Activated CD4-positive, alpha-beta T cell treated with anti-CD3 and anti-CD28 coated beads, Interleukin-2, amount 50 U/mL, for 4 hours (primary cell): Measurements from ENCODE around the gene HSPA1L.
A peak's percentile ranks its signal among the peaks of the same experiment; 100 is the strongest.

Experiments
- DNase-seq, 2 experiments: peaks; one replicate each; pipeline ENCODE4 v3.0.0-alpha.2; 2020

HSPA1L gene

GRCh38 chr6:31781244-31782125, 33.6 kb downstream of the HSPA1L start:
- DNase-seq = no peak

DNA sequence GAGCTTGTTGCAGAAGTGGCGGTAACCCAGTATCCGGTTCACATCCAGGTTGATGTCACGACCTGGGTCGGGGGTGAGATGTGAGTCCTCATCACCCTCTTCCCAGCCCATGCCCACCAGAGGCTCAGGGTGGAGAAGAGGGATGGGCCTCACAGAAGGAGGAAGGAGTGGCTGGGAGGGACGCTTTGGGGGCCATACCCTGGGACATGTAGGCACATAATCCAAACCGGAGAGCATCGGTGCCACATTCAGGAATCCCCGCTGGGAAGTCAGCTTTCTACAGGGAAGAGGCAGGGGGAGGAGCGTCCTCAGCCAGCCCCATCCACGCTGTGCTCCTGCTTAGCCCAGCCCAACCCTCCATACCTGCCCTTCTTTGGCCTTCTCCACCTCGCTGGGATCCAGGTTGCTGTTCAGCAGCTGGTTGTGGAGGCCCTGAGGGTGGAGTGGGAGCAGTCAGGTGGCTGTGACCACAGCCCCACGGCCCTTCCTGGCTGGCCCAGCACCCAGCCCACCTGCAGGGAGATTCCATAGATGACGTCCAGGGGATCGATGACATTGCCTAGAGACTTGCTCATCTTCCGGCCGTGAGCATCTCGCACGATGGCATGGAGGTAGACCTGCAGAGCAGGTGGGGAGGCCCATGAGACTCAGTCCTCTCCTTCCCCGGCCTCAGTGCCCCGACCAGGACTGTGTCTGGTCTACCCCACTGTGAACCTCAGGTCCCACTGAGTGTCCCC, 34.4 kb downstream of the HSPA1L start:
- no peak for DNase-seq

DNA sequence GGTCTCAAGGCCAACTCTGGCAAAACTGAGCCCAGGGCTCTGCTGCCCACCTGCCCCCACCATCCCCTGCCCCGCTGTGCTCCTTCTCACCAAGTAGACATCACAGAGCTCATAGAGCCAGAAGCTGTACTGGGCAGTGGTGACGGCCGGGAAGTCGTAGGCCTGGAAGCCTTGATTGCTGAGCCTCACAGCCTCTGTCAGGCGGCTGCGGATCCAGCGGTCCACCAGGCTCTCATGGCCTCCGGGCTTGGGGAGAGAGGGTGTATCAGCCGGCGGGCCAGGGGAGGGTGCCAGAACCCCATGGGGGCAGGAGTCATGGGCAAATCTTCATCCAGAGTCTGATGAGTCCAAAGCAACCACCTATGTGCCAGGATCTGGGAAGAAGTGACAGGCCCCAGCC, 35.2 kb downstream of the HSPA1L start:
- no peak for DNase-seq

- DNase-seq = no peak
These were observed 35.8 kb downstream of the HSPA1L start for GRCh38 chr6:31778999-31779885.

DNA sequence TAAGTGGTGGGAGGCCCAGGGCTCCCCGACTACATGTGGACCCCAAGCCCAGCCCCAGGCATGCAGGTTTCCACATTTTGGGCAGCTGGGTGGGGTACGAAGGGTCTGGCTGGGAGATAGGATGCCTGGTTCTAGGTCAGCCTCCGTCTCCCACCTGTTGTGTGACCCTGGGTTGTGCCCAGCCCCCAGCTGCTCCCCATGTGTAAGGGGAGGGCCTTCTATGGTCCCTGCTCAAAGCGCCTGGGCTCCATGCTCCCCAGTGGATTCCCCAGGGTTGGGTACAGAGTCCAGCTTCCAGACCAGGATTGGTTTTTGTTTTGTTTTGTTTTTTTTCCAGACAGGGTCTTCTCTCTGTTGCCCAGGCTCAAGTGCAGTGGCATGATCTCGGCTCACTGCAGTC, 36.9 kb downstream of the HSPA1L start:
- DNase-seq = no peak

GRCh38 chr6:31777667-31778050, 37.4 kb downstream of the HSPA1L start:
- DNase-seq = no peak

DNA sequence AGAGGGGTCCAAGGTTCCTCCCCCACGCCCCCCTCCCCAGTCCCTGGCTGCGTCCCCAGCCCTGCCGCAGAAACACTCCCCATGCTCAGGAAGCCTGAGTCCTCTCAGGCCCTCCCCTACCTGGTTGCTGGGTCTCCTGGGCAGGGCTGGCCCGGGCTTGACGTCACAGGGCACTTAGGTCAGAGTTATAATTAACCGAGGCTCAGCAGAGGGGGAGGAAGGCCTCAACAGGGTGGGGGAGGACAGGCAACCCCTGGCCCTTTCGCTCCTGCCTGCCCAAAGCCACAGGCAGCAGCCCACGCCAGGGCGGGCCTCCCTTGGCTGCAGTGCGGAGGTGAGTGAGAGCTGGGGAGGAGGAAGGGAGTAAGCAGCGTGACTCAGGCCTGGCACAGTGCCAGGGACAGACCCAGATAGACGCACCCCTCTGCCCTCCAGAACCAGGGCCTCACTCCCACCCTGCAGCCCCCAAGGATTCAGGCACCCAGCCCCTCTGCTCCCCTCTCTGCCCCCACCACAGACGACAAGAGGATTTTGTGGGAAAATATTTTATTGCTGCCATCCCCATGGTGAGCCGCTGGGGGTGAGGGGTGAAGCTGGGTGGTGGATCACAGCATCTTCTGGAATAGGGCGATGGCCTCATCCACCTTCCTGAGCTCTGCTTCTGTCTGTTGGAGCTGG, 38.0 kb downstream of the HSPA1L start, which contains the start of gene VWA7:
Gene VWA7 (minus strand): TSS at position 340 of the 678 bp plus-strand sequence. CDS start 549 bp downstream, outside the sequence.
- DNase-seq = peak; percentile 70 to 78

DNA sequence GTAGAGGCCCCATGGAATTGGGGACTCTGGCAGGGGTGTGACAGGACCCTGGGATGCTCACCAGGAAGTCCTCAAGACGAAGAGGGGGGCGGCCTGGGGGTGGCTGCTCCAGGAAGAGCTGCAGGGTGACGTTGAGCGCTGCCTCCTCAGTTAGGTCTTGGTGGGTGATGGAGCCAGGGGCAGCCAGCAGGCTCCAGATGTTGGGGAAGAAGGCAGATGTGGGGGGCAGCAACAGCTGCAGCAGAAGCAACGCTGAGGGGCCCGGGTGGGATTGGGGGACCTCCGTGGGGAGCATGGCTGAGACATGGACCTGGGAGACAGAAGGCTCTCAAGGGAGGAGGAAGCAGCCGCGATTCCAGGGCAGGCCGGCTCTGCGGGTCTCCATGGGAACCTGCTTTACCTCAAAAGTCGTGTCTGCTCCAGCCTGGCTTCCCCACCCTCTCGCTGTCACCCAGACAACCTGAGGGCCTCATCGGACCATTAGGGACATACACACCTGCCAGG, 38.5 kb downstream of the HSPA1L start:
- DNase-seq = no peak

- no peak for DNase-seq
These were observed 39.2 kb downstream of the HSPA1L start for GRCh38 chr6:31775633-31776484.

DNA sequence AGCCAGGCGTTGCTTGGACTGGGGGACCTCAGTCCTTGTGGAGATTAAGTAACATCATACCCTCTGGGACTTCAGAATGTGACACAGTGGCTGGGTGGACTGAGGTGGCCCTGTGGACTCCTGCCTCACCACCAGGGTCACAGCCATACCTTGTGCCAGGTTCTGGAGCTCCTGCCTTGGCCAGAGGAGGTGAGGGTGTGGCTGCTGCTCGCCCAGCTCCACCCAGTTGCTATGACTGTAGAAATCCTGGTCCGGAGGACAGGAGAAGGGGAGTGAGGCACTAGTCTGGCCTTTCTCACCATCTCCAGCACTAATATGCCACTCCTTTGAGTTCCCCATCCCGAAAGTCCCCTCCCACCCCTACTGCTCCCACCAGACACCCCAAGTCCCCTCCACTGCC, 39.9 kb downstream of the HSPA1L start:
- no peak for DNase-seq

DNA sequence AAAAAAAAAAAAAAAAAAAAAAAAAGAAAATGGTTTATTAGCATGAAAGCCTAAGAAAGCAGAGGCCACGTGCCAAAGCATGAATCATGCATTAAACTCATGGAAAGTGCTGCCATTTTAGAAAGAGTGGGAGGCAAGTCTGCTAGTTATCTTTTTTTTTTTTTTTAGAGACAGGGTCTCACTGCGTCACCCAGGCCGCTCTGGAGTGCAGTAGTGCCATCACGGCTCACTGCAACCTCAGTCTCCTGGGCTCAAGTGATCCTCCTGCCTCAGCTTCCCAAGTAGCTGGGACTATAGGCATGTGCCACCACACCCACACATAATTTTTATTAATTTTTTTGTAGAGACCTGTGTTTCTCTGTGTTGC, 43.1 kb downstream of the HSPA1L start:
- peak; percentile 37 to 47 for DNase-seq

- DNase-seq = no peak
These were observed 44.2 kb downstream of the HSPA1L start for GRCh38 chr6:31770860-31771259.

DNA sequence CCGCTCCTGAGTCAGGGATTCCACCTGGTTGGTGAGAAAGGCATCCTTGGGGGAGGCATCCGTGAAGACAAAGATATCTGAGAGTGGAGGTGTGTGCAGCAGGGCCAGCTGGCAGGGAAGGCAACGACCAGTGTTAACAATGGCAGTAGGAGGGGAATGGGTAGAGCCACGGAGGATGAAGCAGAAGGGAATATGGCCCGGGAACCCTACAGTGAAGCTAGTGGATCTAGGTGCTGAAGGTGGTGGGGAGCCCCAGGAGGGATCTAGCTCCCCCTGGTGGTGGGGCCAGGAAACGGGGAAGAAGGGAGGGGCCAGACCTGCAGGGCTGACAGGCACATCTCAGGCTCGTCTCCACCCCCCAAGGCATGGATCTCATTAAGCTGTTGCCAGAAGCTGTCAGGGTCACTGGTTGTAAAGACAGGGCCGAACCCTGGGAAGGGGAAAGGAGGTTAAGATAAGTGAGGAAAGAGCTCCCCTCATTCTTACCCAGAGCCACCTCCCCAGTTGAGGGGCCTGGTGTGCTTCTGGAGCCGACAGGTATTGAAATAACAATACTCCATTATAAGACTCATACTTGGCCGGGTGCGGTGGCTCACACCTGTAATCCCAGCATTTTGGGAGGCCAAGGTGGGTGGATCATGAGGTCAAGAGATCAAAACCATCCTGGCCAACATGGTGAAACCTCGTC, 45.3 kb downstream of the HSPA1L start:
- DNase-seq = peak; percentile 76 to 79

- no peak for DNase-seq
These were observed 46.5 kb downstream of the HSPA1L start for GRCh38 chr6:31768363-31769257.

- no peak for DNase-seq
These were observed 47.9 kb downstream of the HSPA1L start for GRCh38 chr6:31767096-31767645.

GRCh38 chr6:31765910-31766794, 48.9 kb downstream of the HSPA1L start:
- no peak for DNase-seq

GRCh38 chr6:31765559-31765909, 49.5 kb downstream of the HSPA1L start:
- no peak for DNase-seq

GRCh38 chr6:31764198-31764597, 50.9 kb downstream of the HSPA1L start:
- no peak for DNase-seq
